ENCODE measurements around the gene COL5A3. TPM values are rescaled to one million over a fixed set of nuclear protein-coding genes. Genes with fewer than 3 reads are reported as not detected.

The COL5A3 gene
- total and polyA plus RNA-seq, 5 donors = 8.6 to 19.1 (median 13.5) TPM

DNA sequence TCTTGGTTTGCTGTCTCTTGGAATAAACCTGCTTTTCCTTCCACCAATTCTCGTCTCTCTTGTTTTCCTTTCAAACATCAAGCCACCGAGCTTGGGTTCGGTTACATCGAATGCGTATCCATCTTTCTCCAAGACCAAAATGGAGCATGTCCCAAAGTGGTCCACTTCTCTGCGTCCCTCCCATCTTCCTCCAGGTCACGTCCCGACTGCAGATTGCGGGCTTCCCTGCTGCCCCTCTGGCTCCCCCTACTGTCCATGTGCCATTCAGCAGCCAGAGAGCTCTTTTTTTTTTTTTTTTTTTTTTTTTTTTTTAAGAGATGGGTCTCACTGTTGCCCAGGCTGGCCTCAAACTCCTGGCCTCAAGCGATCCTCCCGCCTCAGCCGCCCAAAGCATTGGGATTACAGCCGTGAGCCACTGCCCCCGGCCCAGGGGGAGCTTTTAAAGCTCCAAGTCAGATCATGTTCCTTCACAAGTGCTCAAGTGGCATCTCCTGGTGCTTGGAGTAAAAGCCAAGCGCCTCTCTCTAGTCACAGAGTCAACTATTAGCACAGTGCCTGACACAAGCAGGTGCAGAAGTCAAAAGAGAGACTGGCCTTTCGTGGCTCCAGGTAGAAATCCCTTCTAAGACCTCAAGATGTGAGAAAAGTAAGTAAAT lies 10.0 kb downstream of the COL5A3 start:
- ATAC-seq = peak in 1 of 2 donors; percentile 38
- intact Hi-C loops (cut with DNase I) = no loop called here
- Histone ChIP-seq H3K4me3 (ENCODE audit: low read length) (no peak overlapping the region), H3K27ac (ENCODE audit: low read length) (no peak overlapping the region), H3K27me3 (ENCODE audit: control insufficient read depth, insufficient read depth) (no peaks in the 10 kb centered on the region), H3K9me3 (ENCODE audit: control insufficient read depth, low read length) (no peaks in the 10 kb centered on the region), H3K4me1 (ENCODE audit: control insufficient read depth, insufficient read depth, low read length) (no peaks in the 10 kb centered on the region)
- WGBS = 15% methylated on average over 16 of the region's 16 CpGs
- peak; percentile 70 to 87 (median 75) for DNase-seq

DNA sequence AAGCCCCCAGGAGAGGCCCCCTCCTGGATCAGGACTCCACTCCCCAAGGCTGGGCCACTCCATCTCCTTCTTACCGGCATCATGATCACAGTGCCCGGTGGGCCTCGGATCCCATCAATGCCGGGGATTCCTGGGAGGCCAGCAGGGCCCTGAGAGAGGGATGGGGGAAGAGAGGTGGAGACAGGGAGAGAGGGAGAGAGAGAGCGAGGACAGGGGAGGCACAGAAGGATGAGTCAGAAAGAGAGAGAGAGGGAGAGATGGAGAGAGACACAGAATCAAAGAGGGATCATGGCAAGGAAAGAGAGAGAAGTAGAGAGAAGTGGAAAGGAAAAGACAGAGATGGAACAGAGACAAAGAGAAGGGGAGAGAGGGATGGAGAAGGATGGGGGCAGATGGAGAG lies 13.8 kb downstream of the COL5A3 start:
- Histone ChIP-seq H3K9me3 (ENCODE audit: control insufficient read depth, low read length) (no peaks in the 10 kb centered on the region), H3K4me3 (ENCODE audit: low read length) (no peak overlapping the region), H3K27ac (ENCODE audit: low read length) (no peak overlapping the region), H3K4me1 (ENCODE audit: control insufficient read depth, insufficient read depth, low read length) (no peaks in the 10 kb centered on the region), H3K27me3 (ENCODE audit: control insufficient read depth, insufficient read depth) (no peaks in the 10 kb centered on the region)
- intact Hi-C loops (cut with DNase I) = no loop called here
- 59% methylated on average over 5 of the region's 5 CpGs for WGBS
- no peak for DNase-seq
- ATAC-seq = no peak

DNA sequence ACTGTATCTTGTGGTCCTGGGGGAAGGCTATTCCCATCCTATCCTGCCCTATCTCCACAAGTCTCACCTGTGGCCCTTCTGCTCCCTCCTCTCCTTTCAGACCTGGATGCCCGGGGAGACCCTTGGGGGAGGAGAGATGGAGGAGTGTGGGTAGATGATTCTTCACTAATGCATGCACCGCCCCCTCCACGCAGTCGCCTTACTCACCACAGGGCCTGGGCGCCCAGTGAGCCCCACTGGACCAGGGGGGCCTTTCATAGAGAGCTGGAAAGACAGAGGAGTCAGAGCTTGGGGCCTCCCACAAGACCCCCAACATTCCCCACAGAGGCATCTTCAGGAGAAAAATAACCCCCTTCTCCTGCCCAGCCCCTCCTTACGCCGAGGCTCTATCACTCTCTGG lies 14.3 kb downstream of the COL5A3 start:
- no peaks in the 10 kb centered on the region for H3K27me3 ChIP-seq (ENCODE audit: control insufficient read depth, insufficient read depth)
- no peak overlapping the region for H3K27ac ChIP-seq (ENCODE audit: low read length)
- ATAC-seq = no peak
- H3K4me1 ChIP-seq (ENCODE audit: control insufficient read depth, insufficient read depth, low read length) = no peaks in the 10 kb centered on the region
- H3K9me3 ChIP-seq (ENCODE audit: control insufficient read depth, low read length) = no peaks in the 10 kb centered on the region
- H3K4me3 ChIP-seq (ENCODE audit: low read length) = no peak overlapping the region
- WGBS = 75% methylated on average over 7 of the region's 7 CpGs
- intact Hi-C loops (cut with DNase I) = no loop called here
- peak in 1 of 3 donors; percentile 20 for DNase-seq

- intact Hi-C loops (cut with DNase I) = no loop called here
- no peak overlapping the region for H3K27ac ChIP-seq (ENCODE audit: low read length)
- no peak overlapping the region for H3K4me3 ChIP-seq (ENCODE audit: low read length)
- DNase-seq = peak in 1 of 3 donors; percentile 2
- H3K9me3 ChIP-seq (ENCODE audit: control insufficient read depth, low read length) = no peaks in the 10 kb centered on the region
- H3K27me3 ChIP-seq (ENCODE audit: control insufficient read depth, insufficient read depth) = no peaks in the 10 kb centered on the region
- 74% methylated on average over 8 of the region's 8 CpGs for WGBS
- H3K4me1 ChIP-seq (ENCODE audit: control insufficient read depth, insufficient read depth, low read length) = no peaks in the 10 kb centered on the region
- ATAC-seq = no peak
Measured at GRCh38 chr19:9995084-9995483, 15.2 kb downstream of the COL5A3 start.

GRCh38 chr19:9991425-9992191 lies 18.7 kb downstream of the COL5A3 start:
- intact Hi-C loops (cut with DNase I) = no loop called here
- Histone ChIP-seq H3K9me3 (ENCODE audit: control insufficient read depth, low read length) (no peaks in the 10 kb centered on the region), H3K4me1 (ENCODE audit: control insufficient read depth, insufficient read depth, low read length) (no peaks in the 10 kb centered on the region), H3K27me3 (ENCODE audit: control insufficient read depth, insufficient read depth) (no peaks in the 10 kb centered on the region), H3K27ac (ENCODE audit: low read length) (no peak overlapping the region), H3K4me3 (ENCODE audit: low read length) (no peak overlapping the region)
- WGBS = 64% methylated on average over 11 of the region's 11 CpGs
- peak in 1 of 3 donors; percentile 18 for DNase-seq
- no peak for ATAC-seq

DNA sequence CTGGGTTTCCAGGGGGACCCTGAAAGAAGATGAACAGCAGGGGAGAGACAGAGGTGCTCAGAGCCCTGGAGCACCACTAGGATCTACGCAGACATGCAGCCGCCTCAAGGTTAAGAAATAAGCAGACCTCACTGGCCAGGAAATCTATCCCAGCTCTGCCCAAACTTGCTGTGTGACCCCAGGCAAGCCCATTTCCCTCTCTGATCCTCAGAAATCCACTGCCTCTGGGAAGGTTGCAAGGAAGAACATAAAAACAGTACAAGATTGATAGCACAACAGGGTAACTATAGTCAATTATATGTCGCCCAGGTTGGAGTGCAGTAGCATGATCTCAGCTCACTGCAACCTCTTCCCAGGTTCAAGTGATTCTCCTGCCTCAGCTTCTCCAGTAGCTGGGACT lies 20.8 kb downstream of the COL5A3 start:
- Histone ChIP-seq H3K27me3 (ENCODE audit: control insufficient read depth, insufficient read depth) (no peaks in the 10 kb centered on the region), H3K27ac (ENCODE audit: low read length) (no peak overlapping the region), H3K4me3 (ENCODE audit: low read length) (no peak overlapping the region), H3K9me3 (ENCODE audit: control insufficient read depth, low read length) (no peaks in the 10 kb centered on the region), H3K4me1 (ENCODE audit: control insufficient read depth, insufficient read depth, low read length) (no peaks in the 10 kb centered on the region)
- WGBS = 90% methylated on average over 3 of the region's 3 CpGs
- DNase-seq = no peak
- intact Hi-C loops (cut with DNase I) = no loop called here
- ATAC-seq = no peak

- 37% methylated on average over 8 of the region's 8 CpGs for WGBS
- intact Hi-C loops (cut with DNase I) = no loop called here
- Histone ChIP-seq H3K27me3 (ENCODE audit: control insufficient read depth, insufficient read depth) (no peaks in the 10 kb centered on the region), H3K27ac (ENCODE audit: low read length) (no peak overlapping the region), H3K9me3 (ENCODE audit: control insufficient read depth, low read length) (no peaks in the 10 kb centered on the region), H3K4me3 (ENCODE audit: low read length) (no peak overlapping the region), H3K4me1 (ENCODE audit: control insufficient read depth, insufficient read depth, low read length) (no peaks in the 10 kb centered on the region)
- peak; percentile 85 to 96 for ATAC-seq
- peak; percentile 63 to 83 (median 79) for DNase-seq
Measured at GRCh38 chr19:9986787-9987281, 23.5 kb downstream of the COL5A3 start.

DNA sequence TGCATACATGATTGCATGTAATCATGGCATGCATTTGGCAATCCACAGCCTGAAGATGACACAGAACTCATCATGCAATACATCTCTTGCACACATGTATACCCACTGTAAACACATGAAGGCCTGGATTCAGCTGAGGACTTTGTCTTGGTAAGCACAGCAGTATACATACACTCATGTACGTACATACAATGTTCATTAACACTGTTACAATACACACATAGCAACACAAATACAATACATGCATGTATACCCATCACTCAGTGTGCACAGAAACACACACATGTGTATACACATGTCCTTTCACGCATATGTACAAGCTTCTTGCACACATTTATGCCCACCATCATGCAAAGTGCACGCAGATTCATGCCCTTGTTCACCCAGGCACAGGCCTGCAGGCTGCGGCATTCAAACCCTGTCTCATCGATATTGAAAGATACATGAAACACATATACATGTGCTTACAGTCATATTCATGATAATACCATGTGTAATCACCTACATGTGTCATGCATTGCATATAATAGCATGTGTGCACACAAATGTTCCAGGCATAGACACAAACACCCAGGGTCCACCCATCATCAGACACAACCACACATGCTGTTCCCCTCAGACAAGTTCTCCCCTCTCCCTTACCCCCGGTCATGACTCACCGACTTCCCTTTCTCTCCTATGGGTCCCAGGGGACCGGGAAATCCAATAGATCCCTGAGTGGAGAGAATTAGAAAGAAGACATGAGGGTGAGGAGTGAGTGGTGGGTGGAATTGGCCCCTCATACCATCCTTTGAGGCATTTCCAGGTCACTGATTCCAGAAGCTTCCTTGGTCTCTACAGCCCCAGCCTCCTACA lies 28.7 kb downstream of the COL5A3 start:
- ATAC-seq = no peak
- Histone ChIP-seq H3K27me3 (ENCODE audit: control insufficient read depth, insufficient read depth) (no peaks in the 10 kb centered on the region), H3K27ac (ENCODE audit: low read length) (no peak overlapping the region), H3K4me3 (ENCODE audit: low read length) (no peak overlapping the region), H3K9me3 (ENCODE audit: control insufficient read depth, low read length) (no peaks in the 10 kb centered on the region), H3K4me1 (ENCODE audit: control insufficient read depth, insufficient read depth, low read length) (no peaks in the 10 kb centered on the region)
- WGBS = 80% methylated on average over 8 of the region's 8 CpGs
- intact Hi-C loops (cut with DNase I) = no loop called here
- no peak for DNase-seq

DNA sequence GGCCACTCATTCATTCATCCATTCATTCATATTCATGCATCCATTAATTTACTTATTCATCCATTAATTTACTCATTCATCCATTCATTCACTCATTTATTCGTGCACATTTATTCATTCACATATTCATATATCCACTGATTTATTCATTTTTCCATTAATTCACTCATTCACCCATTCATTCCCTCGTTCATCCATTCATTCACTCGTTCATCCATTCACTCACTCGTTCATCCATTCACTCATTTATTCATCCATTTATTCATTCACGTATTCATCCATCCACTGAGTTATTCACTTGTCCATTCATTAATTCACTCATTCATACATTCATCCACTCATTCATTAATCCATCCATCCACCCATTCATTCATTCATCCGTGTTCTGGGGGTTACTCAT lies 38.2 kb downstream of the COL5A3 start:
- 87% methylated on average over 6 of the region's 6 CpGs for WGBS
- intact Hi-C loops (cut with DNase I) = no loop called here

DNA sequence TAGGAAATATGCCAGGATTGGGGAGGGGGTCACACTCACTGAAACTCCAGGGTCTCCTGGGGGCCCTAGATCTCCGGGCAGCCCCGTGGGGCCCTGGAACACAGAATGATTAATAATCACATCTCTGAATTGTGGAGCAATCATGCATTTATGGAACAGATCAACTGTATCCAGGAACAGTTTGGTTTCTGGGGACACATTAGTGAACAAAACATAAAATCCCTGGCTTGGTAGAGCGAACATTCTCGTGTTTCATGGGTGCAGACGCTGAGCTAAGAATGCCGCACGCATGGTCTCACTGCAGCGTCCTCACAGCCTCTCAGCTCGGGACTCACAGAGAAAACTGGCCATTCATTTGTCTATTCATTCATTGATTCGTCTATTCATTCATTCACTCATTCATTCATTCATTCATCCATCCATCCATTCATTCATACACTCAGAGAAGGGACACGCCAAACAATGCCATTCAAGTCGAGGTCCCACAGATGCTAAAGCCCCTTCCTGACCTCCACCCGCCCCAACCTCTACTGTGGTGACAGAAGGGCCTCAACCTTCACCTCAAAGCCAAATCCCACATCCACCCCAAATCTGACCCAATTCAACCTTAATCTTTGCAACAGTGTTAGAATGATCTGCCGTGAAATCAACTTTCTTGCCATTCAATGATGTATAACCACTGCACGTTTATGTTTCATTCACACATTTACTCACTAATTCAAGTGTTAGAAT lies 39.0 kb downstream of the COL5A3 start:
- Histone ChIP-seq H3K4me3 (ENCODE audit: low read length) (no peak overlapping the region), H3K27ac (ENCODE audit: low read length) (no peak overlapping the region), H3K4me1 (ENCODE audit: control insufficient read depth, insufficient read depth, low read length) (no peaks in the 10 kb centered on the region), H3K9me3 (ENCODE audit: control insufficient read depth, low read length) (no peaks in the 10 kb centered on the region), H3K27me3 (ENCODE audit: control insufficient read depth, insufficient read depth) (no peaks in the 10 kb centered on the region)
- DNase-seq (peak in 1 of 3 donors; percentile 1), ATAC-seq (no peak)
- 74% methylated on average over 15 of the region's 15 CpGs for WGBS
- intact Hi-C loops (cut with DNase I) = no loop called here

More for the DNA sequence above, 38.2 kb downstream of the COL5A3 start:
- DNase-seq = no peak
- no peaks in the 10 kb centered on the region for H3K4me1 ChIP-seq (ENCODE audit: control insufficient read depth, insufficient read depth, low read length)
- no peak overlapping the region for H3K4me3 ChIP-seq (ENCODE audit: low read length)
- ATAC-seq = no peak
- no peaks in the 10 kb centered on the region for H3K27me3 ChIP-seq (ENCODE audit: control insufficient read depth, insufficient read depth)
- no peak overlapping the region for H3K27ac ChIP-seq (ENCODE audit: low read length)
- H3K9me3 ChIP-seq (ENCODE audit: control insufficient read depth, low read length) = no peaks in the 10 kb centered on the region
